GM21515 (cell line): ENCODE measurements around the gene SLC39A5.
A peak's percentile ranks its signal among the peaks of the same experiment; 100 is the strongest.

Experiments
- ATAC-seq: cut with Tn5 transposase; IDR thresholded peaks from one replicate; pipeline ENCODE4 v1.9.1; 2021; ENCODE audit not compliant: unreplicated experiment

SLC39A5 gene

DNA sequence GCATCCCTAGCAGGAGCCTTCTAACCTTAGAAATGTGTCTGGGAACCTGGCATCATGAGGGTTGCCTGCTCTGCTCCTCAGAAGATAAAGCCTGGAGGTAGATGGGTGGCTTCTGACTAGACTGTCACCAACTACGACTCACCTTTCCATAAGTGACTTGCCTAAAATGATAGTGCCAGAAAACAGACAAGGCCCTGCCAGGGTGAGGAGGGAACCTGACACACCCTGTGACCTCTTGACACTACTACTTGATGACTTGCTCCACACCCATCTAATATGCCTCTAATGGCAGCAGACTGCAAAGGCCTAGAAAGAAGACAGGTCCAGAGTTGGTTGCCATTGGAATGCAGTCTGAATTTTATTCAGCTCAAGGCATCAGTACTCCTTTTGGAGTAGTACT is 17.5 kb upstream of the SLC39A5 start:
- ATAC-seq: no peak

DNA sequence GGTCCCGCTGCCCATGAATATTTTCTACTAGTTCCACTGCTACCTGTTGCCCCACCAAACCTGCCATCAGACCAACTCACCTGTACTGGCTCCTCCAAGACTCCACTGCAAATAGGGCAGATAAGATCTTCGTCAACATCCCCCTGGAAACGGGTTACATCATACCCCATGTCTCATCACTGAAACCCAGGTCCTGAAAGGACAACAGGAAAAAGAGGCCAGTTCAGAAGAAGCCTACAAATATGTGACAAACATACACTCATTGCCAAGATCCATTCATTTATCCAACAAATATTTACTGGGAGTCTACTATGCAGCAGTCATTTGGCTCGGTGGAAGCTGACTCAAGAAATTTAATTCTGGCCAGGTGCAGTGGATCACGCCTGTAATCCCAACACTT is 16.0 kb upstream of the SLC39A5 start:
- no peak for ATAC-seq

DNA sequence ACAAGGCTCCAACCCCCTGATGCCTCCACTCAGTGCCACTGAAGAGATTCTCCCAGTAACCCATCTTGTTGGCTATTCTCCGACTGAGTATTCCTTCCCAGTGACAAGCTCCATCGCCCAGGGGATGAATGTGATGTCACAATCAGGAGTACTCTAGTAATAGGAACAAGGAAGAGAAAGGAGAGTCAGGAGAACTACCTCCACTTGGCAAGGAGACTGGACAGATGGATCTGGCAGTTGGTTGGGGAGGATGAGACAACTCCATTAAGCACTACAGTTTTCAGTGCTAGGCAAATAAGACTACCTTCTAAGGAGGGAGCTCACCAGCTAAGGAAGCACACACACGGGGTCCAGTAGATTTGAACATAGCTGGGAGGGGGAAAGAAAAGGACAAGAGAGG is 13.4 kb upstream of the SLC39A5 start:
- ATAC-seq: no peak

DNA sequence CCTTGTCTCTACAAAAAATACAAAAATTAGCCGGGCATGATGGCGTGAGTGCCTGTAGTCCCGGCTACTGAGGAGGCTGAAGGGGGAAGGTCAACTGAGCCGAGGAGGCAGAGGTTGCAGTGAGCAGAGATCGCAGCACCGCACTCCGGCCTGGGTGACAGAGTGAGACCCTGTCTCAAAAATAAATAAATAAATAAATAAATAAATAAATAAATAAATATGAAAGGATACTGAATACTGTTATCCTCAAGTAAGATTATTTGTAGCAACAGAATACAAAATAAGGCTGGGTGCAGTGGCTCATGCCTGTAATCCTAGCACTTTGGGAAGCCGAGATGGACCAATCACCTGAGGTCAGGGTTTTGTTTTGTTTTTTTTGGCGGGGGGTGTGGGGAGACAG is 10.0 kb upstream of the SLC39A5 start:
- ATAC-seq: no peak

DNA sequence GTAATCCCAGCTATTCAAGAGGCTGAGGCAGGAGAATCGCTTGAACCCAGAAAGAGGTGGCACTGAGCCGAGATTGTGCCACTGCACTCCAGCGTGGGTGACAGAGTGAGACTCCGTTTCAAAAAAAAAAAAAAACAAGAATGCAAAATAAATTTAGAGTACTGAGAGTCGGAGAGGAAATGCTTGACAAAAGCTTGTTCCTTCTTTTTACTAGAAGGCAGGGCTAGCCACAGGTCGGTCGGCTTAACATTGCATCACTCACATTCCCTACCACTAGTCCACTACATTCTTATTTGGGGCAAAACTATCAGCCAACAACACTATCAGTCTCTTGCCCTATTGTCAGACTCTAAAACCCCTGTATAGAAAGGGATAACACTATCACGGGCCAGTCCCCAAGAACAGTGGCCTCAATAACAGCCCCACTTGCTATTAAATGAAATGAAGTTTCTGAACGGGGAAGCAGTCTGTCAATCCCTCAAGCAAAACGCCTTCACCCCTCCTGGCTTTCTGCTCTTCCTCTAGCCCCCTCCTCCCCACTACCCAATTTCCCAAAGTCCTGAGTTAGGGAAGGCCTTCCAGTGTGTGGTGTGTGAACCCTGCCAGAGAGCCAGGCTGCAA is 9.1 kb upstream of the SLC39A5 start:
- no peak for ATAC-seq

DNA sequence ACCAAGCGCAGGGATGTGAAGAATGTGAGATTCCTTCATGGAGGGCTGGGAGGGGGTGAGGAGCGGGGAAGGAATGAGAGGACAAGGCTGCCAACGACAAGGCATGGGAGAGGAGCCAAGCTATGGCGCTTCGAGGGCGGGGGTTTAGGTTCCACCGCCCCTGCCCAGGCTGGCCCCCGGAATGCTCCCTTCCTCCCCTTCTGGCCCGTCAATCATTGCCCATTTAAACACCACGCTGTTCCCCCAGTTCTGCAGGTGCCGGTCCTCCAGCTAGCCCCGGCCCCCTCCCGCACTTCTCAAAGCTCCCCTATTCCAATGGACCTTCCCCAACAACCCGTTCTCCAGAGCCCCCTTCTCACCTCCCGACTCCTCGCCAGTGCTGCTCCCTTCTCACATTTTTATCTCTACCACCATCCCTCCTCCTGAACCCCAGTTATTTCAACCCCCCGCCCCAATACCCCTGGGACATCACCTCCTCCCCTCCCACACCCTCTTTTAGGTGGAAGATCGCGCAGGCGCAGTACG is 8.6 kb upstream of the SLC39A5 start:
- ATAC-seq: peak; percentile 17

DNA sequence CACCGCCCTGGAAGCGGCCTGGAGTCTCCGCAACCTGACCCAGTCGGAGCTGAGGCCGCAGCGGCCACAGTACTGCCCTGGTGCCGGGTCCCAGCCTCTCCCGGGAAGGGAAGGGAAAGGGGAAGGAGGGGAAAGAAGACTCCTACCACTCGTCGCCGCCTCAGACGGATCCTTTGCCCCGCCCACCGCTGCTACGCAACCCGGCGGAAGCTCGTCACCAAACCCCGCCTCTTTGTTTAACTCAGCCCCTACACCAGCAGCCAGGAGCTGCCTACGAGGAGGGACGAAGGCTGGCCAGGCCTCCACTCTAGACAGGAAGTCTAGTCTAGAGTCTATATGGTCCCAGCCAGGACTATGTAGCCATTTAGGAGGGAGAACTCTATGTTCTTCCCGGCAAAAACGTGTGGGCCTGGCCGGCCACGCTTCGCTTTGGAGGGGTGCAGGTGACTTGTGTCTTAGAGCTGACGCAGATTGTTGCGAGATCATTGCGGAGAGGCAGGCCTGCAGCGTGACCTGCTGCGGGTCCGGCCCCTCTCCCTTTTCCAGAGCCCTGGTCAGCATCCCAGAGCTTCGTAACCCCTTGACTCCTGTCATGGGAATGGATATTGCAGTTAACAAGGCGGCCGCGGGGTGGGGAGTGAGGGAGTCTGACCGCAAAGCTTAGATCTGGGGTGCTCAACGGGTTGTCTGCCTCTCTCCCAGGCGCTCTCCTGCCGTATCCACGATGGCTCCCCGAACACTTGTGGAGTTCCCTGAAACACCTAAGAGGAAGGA is 7.9 kb upstream of the SLC39A5 start, which contains the start of gene RNF41:
TSS of gene RNF41 (minus strand) at position 166 of the 774 bp plus-strand sequence. CDS start 7,875 bp downstream, outside the sequence.
- ATAC-seq: peak; percentile 76

DNA sequence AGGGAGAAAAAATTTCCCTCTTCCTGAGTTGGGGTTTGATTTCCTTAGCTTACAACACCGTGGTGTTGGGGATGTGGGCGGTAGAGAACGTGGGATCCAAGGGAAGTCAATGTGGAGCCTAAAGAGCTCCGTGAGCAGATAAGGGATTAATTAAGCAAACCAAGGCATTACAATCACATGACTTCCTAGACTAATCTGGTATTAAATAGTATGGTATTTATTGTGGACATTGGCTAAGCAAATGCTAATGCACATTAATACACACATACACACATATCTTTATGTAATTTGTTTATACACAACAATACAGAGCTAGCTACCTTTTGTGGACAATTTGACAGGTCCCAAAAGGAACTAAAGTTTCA is 7.3 kb upstream of the SLC39A5 start:
- ATAC-seq: no peak

DNA sequence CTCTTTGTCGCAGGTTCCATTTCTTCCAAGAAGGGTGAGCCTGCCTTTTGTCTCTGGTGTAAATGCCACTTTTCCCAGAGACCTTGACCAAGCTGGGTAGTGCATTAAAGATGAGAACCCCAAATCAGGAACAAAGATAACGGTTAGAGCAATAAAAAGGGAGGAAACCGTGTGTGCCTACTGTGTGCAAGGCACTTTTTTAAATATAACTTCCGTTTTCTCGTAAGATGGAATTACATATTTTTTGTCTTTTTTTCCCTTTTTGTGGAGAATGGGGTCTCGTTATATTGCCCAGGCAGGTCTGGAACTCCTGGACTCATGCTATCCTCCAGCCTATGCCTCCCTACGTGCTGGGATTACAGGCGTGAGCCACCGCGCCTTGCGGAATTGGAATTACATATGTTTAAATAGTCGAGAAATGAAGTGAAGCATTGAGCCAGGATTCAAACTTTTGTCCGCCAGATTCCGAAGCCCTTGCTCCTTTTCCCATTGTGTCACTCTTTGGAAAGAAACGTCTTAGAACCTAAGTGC is 6.2 kb upstream of the SLC39A5 start:
- ATAC-seq: no peak

DNA sequence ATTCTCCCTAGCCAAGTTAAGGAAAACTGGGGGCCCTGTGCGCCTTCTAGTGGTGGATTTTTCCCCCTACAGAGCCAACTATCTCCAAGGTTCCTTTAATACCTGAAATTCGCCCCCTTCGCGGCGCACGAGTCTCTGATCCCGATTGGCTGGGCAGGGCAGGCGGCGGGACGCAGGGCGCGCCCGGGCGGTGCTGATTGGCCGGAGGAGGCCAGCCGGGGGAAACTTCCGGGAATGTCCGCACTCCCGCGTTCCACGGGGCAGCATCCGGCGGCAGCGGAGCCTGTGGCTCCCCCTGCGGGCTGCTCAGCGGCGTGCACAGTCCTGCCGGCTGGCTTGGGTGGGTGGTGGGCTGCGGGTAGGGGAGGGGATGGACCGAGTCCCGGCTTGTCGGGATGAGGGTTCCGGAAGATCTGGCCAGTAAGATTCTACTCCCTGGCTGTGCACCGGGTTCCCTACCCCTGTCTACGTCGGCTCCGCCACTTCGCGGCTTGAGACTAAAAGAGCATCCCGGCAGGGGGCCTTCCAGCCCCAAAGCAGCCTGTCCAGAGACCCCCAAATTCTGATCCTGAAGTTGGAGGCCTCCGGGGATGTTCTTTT is 5.6 kb upstream of the SLC39A5 start, which contains the start of gene NABP2:
TSS of gene NABP2 (plus strand) at position 241 of the 600 bp plus-strand sequence. CDS start 515 bp downstream, outside the sequence.
- ATAC-seq: peak; percentile 75

DNA sequence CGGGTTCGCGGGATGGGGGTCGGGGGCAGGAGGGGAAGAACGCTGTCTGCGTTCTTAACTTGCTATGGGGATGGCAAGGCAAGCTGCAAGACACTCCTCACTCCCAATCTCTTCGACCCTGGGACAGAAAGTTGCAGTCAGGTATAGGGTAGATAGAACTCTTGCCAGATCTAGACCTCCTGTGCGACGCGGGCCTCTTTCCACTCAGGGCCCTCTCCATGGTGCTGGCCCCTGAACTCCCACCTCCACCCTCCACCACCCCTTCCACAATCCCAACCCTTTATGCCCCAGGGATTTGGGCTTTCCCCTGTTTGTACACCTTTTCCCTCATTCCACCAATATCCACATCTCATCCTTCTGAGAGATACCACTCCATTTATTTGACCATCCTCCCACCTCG is 4.9 kb upstream of the SLC39A5 start:
- ATAC-seq: no peak

DNA sequence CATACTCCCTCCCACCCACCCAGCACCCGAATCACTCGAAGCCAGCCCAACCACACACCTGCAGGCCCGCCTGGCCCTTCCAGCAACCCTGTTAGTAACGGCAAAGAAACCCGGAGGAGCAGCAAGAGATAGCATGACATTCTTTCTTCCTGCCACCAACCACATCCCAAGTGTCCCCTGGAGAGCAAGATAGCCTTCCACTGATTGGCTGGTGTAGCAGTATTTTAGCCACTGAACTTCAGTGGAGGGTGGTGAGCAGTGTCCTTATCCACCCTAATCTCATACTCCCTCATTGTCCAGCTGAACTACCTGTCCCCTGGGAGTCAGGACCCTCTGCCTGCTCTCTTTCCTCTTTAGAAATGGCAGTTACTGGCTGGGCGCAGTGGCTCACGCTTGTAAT is 769 bp upstream of the SLC39A5 start:
- no peak for ATAC-seq

DNA sequence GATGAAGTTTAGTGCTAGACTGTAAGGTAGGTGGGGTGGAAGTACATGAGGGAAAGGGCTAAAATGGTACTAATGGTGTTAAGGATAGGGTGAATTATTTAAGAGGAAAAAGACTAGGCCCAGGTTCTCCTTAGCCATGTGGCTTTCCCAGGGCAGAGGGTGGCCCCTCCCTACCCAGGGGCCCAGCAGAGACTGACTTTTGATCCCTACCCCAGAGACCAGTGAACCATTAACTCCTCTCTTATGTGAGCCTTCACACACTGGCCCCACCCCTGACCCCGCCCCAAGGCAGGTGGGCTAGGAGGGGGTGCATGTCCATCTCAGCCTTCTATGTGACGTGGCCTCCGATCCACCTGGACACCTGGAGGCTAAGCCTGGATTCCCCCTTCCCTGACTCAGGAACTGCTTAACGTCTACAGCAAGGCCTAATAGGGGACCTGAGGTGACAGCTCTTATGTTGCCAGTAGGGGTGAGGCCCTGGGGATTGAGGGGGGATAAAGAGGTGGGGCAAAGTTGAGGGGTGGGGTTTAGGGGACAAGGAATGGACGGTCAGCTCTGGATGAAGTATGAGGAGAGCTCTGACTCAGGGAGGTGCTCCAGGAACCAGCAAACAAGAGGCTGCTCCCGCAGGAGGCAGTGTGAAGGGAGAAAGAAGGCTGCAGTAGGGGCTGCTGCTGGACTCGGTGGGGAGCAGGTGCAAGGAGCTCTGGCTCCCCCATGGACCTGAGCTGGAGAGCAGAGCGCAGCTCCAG is 757 bp downstream of the SLC39A5 start:
- ATAC-seq: no peak

DNA sequence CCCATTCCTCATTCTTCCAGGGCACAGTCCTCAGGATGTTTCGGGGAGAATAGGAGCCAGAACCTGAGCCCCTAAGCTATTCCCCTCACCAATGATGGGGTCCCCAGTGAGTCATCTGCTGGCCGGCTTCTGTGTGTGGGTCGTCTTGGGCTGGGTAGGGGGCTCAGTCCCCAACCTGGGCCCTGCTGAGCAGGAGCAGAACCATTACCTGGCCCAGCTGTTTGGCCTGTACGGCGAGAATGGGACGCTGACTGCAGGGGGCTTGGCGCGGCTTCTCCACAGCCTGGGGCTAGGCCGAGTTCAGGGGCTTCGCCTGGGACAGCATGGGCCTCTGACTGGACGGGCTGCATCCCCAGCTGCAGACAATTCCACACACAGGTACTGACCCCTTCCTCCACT is 1.3 kb downstream of the SLC39A5 start:
- no peak for ATAC-seq

DNA sequence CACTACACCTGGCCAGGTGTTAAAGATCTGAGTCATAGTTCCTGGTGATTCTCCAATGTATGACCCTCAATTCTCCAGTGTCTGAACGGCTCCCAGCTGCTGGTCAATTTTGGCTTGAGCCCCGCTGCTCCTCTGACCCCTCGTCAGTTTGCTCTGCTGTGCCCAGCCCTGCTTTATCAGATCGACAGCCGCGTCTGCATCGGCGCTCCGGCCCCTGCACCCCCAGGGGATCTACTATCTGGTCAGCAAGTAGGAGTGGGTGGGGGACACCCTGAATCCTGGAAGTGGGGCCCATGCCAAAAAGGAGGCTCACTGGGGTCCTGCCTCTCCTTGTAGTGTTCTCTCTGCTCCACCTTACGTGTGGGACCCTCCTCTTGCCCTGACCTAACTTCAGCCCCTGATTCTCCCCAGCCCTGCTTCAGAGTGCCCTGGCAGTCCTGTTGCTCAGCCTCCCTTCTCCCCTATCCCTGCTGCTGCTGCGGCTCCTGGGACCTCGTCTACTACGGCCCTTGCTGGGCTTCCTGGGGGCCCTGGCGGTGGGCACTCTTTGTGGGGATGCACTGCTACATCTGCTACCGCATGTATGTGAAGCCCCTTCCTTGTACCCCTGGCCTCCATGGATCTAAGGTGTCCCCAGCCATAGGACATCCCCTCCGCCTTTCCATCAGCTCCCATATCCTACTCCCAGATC is 5.0 kb downstream of the SLC39A5 start:
- no peak for ATAC-seq

DNA sequence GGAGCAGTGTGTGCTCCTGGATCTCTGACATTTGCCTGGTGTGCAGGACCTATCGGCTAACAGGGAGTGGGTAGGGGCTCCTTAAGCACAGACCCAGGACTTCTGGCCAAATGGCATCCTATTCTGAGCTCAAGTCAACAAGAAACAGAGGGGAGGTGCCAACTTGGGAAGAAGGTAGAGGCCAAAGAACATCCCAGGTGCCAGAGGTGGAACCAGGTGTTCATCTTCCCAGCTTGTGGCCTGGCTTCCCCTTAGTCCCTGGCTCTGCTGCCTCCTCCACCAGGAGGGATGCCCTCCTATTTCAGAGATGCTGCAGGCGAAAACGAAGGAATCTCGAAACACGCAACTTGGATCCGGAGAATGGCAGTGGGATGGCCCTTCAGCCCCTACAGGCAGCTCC is 6.2 kb downstream of the SLC39A5 start:
- ATAC-seq: no peak

DNA sequence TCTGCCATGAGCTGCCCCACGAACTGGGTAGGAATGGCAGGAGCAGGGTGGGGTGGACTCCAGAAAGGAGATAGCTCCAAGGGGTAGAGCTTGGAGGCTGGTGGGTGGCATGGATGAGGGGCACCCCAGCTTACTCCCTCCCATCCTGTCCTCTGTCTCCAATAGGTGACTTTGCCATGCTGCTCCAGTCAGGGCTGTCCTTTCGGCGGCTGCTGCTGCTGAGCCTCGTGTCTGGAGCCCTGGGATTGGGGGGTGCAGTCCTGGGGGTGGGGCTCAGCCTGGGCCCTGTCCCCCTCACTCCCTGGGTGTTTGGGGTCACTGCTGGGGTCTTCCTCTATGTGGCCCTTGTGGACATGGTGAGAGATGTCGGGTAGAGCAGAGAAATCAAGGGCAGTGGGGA is 7.1 kb downstream of the SLC39A5 start:
- no peak for ATAC-seq

DNA sequence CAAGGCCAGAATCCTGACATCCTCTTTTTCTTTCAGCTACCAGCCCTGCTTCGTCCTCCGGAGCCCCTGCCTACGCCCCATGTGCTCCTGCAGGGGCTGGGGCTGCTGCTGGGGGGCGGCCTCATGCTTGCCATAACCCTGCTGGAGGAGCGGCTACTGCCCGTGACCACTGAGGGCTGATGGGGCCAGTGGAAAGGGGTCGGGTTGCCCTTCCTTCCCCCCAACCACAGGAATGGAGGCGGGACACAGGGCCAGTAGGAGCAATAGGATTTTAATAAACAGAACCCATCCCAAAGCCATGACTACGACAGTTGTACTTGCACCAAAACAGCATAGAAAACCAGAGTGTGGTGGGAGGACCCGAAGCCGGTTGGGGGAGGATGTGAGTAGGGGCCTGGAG is 7.7 kb downstream of the SLC39A5 start:
- ATAC-seq: no peak

DNA sequence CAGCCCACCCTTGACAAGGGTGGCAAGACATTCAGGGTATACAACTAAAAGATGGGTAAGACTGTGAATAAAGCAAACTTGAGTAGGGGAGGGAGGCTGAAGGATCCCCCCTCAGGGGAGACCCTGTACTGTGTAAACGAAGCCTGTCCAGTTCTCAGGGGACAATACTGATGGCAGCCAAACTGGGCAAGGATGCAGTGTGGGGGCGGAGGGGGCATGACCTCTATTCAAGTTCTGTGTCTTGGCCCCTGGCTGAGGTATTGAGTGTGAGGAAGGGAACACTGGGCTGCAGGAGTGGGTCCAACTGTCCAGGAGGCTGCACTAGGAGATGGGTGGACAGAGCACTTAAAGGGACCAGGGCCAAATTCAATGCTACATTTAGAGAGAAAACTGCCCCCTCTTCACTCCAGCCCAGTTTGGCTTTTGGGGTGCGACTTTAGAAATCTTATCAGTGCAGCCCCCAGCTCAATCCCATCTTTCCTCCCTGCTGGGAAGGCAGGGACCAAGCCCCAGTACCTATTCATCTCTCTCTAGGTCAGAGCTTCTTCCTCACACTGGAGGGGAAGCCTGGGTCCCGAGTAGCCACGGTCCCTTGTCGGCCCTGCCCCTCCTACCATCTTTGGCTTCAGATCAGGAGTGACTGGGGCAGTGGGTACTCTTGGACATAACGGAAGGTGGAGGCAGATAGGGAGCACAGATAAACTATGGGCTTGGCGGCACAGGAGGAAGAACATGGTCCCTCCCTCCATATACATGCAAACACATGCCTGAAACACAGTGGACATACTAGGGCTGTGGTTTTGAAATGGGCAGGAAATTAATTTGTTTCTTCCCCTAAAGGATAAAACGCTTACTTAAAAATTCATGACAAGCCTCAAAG is 11.8 kb downstream of the SLC39A5 start:
- no peak for ATAC-seq
